CD4-positive, alpha-beta T cell treated with Interleukin-4 for 4 hours (primary cell): ENCODE results near the gene STT3A.

ENCODE experiments used
- DNase-seq: peaks from one replicate; pipeline ENCODE4 v3.0.0-alpha.2; 2020

Gene STT3A

GRCh38 chr11:125670172-125670571 lies 77.5 kb downstream of the STT3A start:
- no peak for DNase-seq

GRCh38 chr11:125671561-125671960 lies 78.9 kb downstream of the STT3A start:
- no peak for DNase-seq
